Dermis microvascular lymphatic vessel endothelial cell (primary cell): ENCODE measurements around the gene GADD45A. TPM values are rescaled to one million over a fixed set of nuclear protein-coding genes. Genes with fewer than 3 reads are reported as not detected.
"Not testable (repeated sequence)": the region's sequence is repeated elsewhere in the genome, so short reads cannot be mapped to it uniquely, and the experiment has no call there.

Source experiments
- DNase-seq, 2 donors: peaks; one replicate each; pipeline versions ENCODE4 v3.0.0 to v3.0.0-alpha.2; 2010; ENCODE audit warnings: low read depth in 2 of 2
- total RNA-seq: library from RNA; depleted of rRNA; stranded (reverse); fragments of >200 nt; gene quantifications from 2 replicates; pipeline ENCODE4 v1.2.1, GENCODE V29; 2014

GADD45A gene, protein sequence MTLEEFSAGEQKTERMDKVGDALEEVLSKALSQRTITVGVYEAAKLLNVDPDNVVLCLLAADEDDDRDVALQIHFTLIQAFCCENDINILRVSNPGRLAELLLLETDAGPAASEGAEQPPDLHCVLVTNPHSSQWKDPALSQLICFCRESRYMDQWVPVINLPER
- 22.5 and 26.6 TPM in 2 replicates for total RNA-seq

DNA sequence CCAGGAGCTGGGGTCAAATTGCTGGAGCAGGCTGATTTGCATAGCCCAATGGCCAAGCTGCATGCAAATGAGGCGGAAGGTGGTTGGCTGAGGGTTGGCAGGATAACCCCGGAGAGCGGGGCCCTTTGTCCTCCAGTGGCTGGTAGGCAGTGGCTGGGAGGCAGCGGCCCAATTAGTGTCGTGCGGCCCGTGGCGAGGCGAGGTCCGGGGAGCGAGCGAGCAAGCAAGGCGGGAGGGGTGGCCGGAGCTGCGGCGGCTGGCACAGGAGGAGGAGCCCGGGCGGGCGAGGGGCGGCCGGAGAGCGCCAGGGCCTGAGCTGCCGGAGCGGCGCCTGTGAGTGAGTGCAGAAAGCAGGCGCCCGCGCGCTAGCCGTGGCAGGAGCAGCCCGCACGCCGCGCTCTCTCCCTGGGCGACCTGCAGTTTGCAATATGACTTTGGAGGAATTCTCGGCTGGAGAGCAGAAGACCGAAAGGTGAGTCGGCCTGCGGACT, at the start of gene GADD45A:
Gene GADD45A (plus strand): TSS at position 135 of the 491 bp plus-strand sequence. CDS start 294 bp downstream, at position 429.
- peak; percentile 99 for DNase-seq

DNA sequence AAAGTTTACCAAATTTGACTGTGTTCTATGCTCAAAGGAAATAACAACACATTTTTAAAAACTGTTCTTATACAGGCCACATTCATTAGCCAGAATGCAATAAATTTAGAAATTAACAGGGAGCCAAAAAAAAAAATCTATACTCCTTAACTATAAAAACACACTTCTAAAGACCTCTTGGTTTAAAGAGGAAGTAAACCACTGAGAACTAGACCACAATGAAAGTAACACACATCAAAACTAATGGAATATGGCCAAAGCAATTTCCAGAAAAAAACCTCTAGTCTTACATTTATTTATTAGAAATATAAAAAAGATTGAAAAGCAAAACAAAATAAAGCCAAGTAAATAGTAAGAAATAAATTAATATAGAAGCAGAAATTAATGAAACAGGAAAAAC, 48.9 kb upstream of the GADD45A start:
- DNase-seq, result no peak

DNA sequence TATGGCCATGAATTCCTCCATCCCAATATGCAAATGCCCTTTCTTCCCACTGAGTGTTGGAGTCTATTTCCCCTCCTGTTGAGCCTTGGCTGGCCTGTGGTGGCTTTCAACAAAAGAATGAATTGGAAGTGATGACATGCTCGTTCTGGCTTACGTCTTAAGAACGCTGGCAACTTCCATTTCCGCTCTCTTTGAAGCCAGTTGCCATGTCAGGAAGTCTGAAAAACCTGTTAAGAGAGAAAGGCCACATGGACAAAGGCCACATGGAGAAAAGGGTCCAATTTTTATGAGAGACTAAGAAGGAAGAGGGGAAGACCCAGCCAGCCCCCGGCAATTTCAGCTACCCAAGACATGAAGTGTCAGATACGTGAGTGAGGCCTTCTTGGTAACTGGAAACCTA, 45.6 kb upstream of the GADD45A start:
- no peak for DNase-seq

DNA sequence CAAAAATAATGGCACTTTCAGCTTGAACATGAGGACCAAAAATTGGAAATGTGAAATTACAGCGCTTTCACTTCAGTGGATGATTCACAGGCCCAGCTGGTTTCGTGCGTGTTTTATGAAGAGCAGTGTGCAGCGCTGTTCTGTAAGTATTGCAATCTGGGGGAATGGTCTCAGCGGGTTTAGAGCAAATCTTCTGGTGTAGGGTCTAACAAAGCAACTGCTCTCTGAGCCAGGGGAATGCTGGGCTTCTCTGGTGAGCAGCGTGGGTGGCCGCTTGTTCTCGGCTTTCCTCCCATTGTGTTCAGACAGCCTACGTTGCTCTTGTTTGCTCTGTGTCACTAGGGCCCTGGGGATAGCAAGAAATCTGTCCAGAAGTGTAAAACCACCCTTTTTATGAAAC, 42.4 kb upstream of the GADD45A start:
- DNase-seq, result peak in 1 of 2 donors; percentile 54

DNA sequence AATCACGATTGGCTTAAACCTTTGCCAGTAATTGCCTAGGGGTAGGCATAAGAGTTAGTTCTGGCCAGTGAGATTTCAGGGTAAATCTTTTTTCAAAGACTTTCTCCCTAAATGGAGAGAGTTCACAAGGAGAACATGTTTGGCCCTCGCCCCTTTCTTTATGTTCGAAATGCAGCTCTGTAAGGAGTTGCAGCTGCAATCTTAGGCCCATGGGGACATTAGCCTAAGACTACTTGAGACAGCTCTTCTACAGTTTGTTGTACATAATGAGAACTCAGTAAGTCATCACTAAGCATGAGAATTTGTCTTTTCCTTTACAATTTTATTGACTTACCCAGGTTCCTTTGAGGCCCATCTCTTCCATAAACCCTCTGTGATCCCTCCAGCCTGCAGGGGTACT, 40.4 kb upstream of the GADD45A start:
- no peak for DNase-seq

DNA sequence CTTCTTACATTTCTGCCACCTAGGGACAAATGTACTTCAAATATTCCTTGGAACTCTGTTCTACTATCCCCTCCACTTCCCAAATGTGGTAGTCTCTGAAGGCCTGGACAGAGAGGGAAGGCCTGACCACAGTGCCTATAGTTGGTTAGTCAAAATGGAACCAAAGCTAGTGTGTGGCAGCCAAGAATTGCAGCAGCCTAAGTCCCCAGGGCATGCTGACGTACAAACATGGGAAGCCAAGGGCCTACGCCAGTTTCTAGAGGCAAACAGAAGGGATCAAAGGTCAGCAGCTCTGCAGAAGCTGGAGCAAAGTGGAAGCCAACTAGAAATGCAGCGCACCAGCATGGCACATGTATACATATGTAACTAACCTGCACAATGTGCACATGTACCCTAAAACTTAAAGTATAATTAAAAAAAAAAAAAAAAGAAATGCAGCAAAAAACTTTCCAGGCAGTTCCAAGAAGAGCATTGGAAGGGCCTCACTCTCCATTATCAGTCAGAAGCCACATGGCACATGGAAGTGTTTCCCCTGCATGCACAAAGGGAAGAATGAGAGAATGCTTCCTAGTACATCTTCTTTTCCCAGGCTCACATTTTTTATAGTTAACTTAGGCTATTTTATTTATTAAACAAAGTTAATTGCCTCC, 39.4 kb upstream of the GADD45A start:
- no peak for DNase-seq

DNA sequence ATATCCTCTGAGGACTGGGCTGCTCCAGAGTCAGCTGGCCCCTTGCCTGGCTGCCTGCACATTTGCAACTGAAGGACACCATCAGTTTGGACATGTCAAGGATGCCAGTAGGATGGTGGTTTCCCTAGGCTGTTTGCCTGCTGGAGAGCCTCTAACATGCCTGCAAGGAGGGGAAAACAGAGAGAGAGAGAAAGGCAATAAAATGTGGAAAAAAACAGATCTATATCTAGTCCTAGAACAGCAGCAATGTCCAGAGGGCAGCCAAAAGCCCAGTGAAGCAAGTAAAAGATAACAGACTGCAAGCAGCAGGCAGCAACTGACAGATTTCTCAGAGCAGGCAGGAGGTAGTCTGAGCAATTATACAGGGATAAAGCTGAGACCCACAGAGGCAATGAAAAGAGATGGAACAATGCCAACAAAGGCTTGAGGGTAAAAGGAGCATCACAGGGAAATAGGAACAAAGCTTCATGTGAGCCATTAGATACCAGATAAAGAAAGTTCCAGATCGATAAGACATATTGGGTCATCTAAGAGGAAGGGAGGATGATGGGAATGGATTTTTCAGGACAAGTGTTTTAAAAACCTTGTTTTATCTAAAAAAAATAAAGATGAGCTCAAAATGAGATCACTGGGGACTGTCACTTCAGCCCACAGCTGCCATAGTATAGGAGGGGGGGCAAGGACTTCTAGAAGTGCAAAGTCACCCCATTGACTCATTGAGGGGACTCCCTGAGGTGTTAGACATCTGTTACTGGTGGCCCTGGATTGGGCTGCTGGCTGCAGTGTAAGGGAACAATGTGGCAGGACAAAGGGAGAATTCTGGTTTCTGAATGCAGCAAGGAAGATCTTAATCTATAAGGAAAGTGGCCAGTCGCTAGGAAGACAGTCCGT, 38.6 kb upstream of the GADD45A start:
- DNase-seq, result no peak

DNA sequence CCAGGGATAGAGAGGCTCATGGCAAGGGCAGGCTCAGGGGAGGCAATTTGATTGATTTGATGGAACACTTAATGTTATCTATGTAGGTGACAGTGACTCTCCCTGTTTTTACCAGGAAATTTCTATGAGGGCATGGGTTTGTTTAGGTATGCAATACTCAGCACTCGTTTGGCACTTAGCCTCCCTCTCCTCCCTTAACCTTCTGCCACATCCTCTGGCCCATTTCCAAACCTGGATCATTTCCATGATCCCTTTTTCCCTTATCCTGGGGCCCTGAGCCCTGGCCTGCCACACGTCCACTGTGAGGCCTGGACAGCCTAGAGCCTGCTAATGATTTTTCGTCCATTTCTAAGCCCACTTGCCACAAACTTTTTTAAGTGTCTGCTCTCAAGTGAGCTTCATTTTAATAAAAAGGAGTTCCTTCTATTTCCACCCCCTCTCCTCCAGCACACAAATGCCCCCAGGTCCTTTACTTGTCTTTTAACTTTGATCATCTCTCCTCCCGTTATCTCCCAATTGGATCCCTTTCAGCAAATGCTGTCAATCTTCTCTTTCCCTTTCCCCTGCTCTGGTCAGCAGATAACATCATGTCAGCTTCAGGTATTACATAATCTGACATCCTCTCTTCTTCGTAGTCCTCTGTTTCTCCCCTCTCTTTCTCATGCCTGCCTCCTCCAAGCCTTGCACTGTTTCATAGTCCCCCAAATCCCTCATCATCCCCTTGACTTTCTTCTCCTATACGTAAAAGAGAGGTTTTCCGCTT, 37.8 kb upstream of the GADD45A start:
- peak; percentile 41 to 60 for DNase-seq

DNA sequence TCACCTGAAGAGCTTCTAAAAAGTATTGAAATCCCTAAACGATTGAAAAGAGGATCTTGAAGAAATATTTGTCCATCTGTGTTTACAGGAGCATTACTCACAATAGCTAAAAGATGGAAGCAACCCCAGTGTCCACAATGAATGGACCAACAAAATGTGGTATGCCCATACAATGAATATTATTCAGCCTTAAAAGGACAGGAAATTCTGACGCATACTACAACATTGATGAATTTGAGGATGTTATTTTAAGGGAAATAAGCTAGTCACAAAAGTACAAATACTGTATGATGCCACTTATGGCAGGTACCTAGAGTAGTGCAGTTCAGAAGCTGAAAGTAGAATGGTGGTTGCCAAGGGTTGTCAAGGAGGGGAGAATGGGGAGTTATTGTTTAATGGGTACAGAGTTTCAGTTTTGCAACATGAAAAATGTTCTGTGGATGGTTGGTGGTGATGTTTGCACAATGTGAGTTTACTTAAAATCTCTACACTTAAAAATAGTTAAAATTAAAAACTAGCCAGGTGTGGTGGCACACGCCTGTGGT, 37.1 kb upstream of the GADD45A start:
- DNase-seq, result peak in 1 of 2 donors; percentile 55

DNA sequence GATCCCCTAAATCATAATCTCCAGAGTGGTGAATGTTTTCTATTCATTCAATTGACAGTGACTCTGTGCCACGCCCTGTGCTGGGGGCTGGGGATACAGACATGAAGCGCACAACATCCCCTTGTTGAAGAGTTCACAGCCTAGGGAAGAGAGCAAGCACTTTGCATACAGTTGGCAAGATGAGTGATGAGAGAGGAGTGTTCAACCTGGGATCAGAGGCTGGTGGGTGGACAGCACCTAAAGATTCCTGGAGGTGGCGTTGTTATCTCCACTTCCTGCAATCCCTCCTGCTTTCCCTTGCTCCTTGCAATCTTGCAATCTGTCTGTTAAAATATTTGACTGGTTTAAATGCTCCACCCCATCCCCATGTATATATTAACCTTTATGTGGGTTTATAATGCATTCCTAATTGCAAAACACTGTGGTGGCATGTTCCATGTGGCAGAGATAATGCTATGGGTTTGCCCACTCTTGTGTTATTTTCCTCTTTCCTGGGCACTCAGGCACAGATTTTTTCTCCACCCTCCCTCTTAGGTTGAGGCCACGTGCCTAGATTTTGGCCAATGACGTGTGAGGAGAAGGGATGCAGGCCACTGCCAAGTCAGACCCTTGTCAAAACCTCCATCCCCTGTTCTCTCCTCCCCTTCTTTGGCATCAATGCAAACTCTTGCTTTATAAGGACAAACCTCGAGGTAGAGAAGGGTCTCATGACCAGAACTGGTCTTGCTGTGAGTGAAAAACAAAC, 36.2 kb upstream of the GADD45A start:
- no peak for DNase-seq

DNA sequence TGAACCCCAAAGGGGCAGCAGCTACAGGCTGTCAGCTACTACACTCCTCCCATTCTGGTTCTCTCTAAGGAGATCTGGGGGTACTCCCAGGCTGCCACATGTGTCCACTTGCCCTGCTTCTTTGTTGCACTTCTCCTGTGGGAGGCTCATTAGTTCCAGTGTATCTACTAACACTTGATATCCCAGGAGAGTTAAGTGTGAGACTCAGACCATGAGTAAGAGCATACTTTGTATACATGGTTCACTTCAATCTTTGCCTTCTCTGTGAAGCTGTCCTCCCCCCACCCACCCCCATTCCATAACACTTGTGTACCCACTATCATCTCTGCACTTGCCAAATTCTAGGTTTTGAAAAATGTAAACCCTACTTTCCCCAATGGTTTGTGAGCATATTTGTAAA, 34.9 kb upstream of the GADD45A start:
- no peak for DNase-seq

DNA sequence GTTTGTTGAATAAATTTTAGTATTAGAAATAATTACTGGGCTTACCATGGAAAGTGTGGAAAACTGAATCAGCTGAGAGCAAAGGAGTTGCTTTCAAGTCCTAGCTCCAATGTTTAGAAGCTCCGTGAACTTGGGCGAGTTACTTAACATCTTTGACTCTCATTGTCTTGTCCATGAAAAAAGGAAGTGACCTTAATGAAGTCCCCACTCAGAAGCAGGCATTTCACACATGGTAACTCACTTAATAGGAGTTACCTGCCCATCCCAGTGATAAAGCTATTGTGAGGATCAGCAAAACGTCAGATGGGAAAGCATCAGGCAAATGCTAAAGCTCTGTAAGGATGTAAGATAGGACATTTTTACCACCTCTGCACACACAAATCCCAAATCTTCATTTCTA, 34.0 kb upstream of the GADD45A start:
- no peak for DNase-seq

DNA sequence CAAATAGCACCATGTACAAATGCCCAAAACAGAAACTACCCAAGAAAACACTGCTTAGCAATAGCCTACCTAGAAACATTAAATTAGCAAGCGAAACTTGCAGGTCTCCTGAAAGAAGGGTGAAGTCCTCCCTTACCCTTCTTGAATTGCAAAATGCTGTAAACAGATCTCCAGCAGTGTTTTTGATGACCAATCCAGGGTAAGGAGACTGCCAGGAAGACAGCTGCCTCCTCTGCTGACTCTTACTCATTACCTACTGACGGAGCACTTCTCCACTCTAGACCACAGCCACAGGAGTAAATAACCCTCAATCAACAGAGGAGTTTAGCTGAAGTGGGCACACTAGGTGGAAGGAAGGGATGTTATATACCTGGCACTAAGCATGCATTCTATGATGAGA, 32.2 kb upstream of the GADD45A start:
- DNase-seq, result peak in 1 of 2 donors; percentile 76

DNA sequence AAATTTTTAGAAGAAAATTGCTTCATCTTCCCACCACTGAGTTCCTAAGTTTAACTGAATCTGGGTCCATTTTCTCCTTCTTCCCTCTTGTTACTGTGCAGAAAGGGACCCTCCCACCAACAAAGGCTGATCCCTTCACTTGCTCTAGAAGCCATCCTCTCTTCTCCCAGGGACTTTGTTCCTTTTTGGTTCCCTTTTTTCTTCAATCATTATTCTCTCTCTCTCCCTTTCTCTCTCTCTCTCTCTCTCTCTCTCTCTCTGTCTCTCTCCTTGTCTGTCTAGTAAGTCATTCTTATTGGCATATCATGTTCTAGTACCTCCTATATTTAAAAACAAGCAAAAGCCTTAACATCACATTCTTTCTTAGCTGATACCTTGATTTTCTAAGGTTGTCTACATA, 31.7 kb upstream of the GADD45A start:
- no peak for DNase-seq

DNA sequence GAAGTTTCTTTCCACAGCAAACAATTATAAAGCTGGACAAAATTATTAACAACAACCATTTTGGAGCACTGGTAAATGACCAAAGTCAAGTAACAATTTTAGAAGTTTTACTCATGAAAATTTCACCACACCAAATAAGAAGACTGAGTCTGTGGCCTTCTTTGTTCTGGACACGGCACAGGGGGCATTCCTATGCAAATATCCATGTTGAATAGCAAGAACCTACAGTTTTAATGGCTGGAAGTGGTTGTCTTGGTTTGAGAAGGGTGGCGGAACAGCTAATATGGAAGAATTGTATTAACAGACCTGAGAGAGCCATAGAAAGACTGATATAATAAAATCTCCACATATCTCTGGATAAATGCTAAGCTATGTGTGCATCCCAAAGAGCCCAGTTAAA, 29.4 kb upstream of the GADD45A start:
- no peak for DNase-seq

DNA sequence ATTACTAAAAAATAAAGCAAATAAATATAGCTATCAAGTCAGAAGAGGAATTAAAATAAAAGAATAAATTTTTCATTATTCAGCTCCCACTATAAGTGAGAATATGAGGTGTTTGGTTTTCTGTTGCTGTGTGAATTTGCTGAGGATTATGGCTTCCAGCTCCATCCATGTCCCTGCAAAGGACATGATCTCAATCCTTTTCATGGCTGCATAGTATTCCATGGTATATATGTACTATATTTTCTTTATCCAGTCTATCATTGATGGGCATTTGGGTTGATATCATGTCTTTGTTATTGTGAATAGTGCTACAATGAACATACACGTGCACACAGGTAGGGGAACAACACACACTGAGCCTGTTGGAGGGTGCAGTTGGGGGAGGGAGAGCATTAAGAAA, 27.8 kb upstream of the GADD45A start:
- DNase-seq, result not testable (repeated sequence)

DNA sequence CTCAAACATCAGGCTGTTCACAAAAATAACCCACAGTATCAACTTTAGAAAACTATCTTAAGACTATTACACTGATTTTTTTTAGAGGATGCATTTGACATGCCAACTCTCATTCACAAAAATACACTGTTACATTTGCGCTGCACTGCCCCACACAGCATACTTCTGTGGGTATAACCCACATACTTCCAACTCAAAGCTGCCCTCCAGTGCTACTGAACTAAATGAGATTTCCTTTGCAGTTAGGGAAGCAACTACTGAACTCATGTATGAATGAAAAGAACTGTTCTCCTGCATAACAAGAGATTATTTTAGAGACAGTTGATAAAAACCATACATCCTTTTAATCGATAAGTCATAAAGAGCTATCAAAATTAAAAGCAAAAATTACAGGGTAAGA, 25.8 kb upstream of the GADD45A start:
- DNase-seq, result no peak

DNA sequence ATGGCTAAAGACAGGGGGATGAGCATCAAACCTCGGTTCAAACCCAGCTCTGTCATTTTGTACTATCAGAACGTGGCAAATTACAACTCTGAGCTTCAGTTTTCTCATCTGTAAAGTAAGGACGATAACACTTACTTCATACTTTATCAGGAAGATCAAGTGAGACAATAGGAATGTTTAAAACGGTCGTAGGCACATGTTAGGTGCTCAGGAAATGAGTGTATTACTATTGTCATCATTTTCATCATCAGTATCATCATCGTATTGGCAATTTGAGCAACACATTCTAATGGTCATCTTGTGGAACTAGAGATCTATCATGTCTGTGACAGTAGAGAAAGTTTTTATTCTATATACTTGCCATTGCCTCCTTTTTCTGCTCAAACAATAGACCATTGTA, 22.1 kb upstream of the GADD45A start:
- peak in 1 of 2 donors; percentile 32 for DNase-seq

DNA sequence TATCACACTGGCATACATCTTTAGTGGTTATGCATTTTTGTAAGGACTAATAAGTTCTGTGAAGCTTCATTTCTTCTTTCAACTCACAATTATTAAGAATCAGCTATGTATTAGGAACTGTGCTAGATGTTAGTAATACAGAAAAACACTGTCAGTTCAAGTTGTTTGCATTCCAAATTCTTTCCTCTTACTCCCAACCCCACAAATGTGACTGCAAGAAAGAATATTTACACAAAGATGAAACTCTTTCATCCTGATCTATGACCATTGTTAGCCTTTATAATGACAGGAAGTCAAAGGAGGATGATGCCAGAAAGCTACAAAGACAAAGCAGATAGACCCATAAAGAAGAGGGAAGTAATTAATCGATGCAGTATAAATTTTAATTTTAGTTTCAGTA, 21.0 kb upstream of the GADD45A start:
- DNase-seq, result peak in 1 of 2 donors; percentile 64

DNA sequence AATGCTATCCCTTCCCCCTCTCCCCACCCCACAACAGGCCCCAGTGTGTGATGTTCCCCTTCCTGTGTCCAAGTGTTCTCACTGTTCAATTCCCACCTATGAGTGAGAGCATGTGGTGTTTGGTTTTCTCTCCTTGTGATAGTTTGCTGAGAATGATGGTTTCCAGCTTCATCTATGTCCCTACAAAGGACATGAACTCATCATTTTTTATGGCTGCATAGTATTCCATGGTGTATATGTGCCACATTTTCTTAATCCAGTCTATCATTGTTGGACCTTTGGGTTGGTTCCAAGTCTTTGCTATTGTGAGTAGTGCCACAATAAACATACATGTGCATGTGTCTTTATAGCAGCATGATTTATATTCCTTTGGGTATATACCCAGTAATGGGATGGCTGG, 19.7 kb upstream of the GADD45A start:
- DNase-seq, result not testable (repeated sequence)

DNA sequence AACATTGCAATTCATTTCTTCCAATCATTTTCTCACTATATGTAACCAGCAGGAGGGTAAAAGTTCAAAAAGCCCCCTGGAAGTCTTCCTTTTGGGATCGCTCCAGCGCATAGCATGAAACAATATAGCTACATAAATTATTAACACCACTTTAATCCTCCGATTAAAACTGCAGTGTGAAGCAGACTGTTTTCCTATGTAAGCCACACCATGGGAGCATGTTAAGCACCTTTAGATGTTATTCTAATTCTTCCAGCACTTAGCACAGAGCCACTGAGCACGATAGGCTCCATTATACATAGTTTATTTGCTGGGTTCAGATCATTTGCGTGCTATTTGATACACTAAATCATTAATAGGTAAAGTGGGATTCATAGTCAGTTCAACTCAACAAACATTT, 18.4 kb upstream of the GADD45A start:
- no peak for DNase-seq
